H1 (cell line): ENCODE data around the gene MOCS1. TPM values are rescaled to one million over a fixed set of nuclear protein-coding genes. Genes with fewer than 3 reads are reported as not detected.

ENCODE experiments used
- CTCF ChIA-PET: fragments of 300-600 bp; sonication (Branson Sonifier 250); formaldehyde crosslinking; loops from one replicate; lab custom pipeline; 2021; ENCODE audit not compliant: partially characterized antibody; lab: Charles Lee
- POLR2A ChIA-PET: fragments of 300-600 bp; sonication (Branson Sonifier 250); formaldehyde crosslinking; loops from one replicate; lab custom pipeline; 2021; ENCODE audit warnings: inconsistent platforms; ENCODE audit not compliant: partially characterized antibody; lab: Charles Lee
- DNase-seq, 2 experiments: peaks; one replicate each; pipeline versions ENCODE4 v3.0.0 to v3.0.0-alpha.2; 2010 to 2022; ENCODE audit warnings: low spot score in 2 of 2, low read depth in 1 of 2, mixed read lengths in 1 of 2
- FAIRE-seq: peaks from 2 replicates; lab custom pipeline; 2011; peaks lifted over from hg19 to GRCh38; lab: Jason Lieb, UNC
- H2AFZ ChIP-seq: 2 replicates; pipeline ENCODE4 v1.8.1; 2012; ENCODE audit warnings: low read length, inconsistent platforms
- H2AK5ac ChIP-seq: 2 replicates; pipeline ENCODE4 v1.6.1; 2013; ENCODE audit warnings: low read depth, low read length
- H2BK120ac ChIP-seq: replicated peaks from 2 replicates; pipeline ENCODE3; 2013; ENCODE audit warnings: low read depth, low read length, inconsistent platforms
- H2BK12ac ChIP-seq: 2 replicates; pipeline ENCODE4 v1.6.1; 2013; ENCODE audit warnings: low read depth, low read length
- H2BK15ac ChIP-seq: 2 replicates; pipeline ENCODE4 v1.6.1; 2013; ENCODE audit warnings: low read length
- H2BK20ac ChIP-seq: 2 replicates; pipeline ENCODE4 v1.6.1; 2013; ENCODE audit warnings: low read length
- H2BK5ac ChIP-seq: 2 replicates; pipeline ENCODE4 v1.6.1; 2013; ENCODE audit warnings: low read depth, low read length
- H3K14ac ChIP-seq: 2 replicates; pipeline ENCODE4 v1.6.1; 2013; ENCODE audit warnings: inconsistent platforms; ENCODE audit not compliant: insufficient read length
- H3K18ac ChIP-seq: 2 replicates; pipeline ENCODE4 v1.6.1; 2013; ENCODE audit warnings: low read length; ENCODE audit errors: extremely low read depth
- H3K23ac ChIP-seq: 2 replicates; pipeline ENCODE4 v1.6.1; 2013; ENCODE audit warnings: inconsistent platforms; ENCODE audit not compliant: insufficient read length
- H3K23me2 ChIP-seq: 2 replicates; pipeline ENCODE4 v1.6.1; 2013; ENCODE audit warnings: low read depth, low read length
- H3K27ac ChIP-seq: 2 replicates; pipeline ENCODE4 v1.6.1; 2011; ENCODE audit warnings: low read depth, low read length, inconsistent platforms
- H3K27me3 ChIP-seq, 4 experiments: replicated peaks in 1 of 4; 1 replicate in 1 of 4; 2 replicates in 3 of 4; pipeline versions ENCODE4 v1.6.1 to v1.8.1; 2011 to 2013; ENCODE audit warnings: low read length in 3 of 4, mild to moderate bottlenecking in 3 of 4, inconsistent platforms in 2 of 4, mixed read lengths in 2 of 4, moderate library complexity in 1 of 4; ENCODE audit not compliant: control insufficient read depth in 3 of 4, insufficient read depth in 3 of 4; ENCODE audit errors: extremely low read depth in 1 of 4
- H3K36me3 ChIP-seq, 4 experiments: 2 replicates each; pipeline versions ENCODE4 v1.6.1 to v1.8.1; 2011 to 2013; ENCODE audit warnings: mild to moderate bottlenecking in 4 of 4, low read length in 3 of 4, moderate library complexity in 2 of 4, control low read depth in 1 of 4, inconsistent platforms in 1 of 4; ENCODE audit not compliant: insufficient read depth in 4 of 4, control insufficient read depth in 2 of 4
- H3K4ac ChIP-seq: replicated peaks from 2 replicates; pipeline ENCODE3; 2013; ENCODE audit warnings: low read length, low read depth, mixed read lengths, inconsistent platforms; ENCODE audit not compliant: insufficient read length
- H3K4me1 ChIP-seq, 4 experiments: replicated peaks in 1 of 4; 1 replicate in 1 of 4; 2 replicates in 3 of 4; pipeline versions ENCODE4 v1.6.1 to v1.8.1; 2011 to 2013; ENCODE audit warnings: low read length in 3 of 4, inconsistent platforms in 2 of 4, mixed read lengths in 1 of 4; ENCODE audit not compliant: insufficient read depth in 4 of 4, control insufficient read depth in 3 of 4
- H3K4me2 ChIP-seq, 2 experiments: 2 replicates each; pipeline versions ENCODE4 v1.6.1 to v1.8.1; 2011 to 2013; ENCODE audit warnings: low read depth in 2 of 2, low read length in 2 of 2, control low read depth in 1 of 2, inconsistent platforms in 1 of 2, mild to moderate bottlenecking in 1 of 2; ENCODE audit not compliant: insufficient read depth in 1 of 2
- H3K4me3 ChIP-seq, 4 experiments: fragments of 200-600, 300-600 bp in 1 of 4; sonication (generic), shearing (Covaris generic), sonication (Bioruptor Twin) in 1 of 4; 2 replicates each; pipeline versions ENCODE4 v1.5.1 to v1.8.1; 2011 to 2016; ENCODE audit warnings: low read length in 4 of 4, low read depth in 3 of 4, control low read depth in 2 of 4, inconsistent platforms in 2 of 4, mild to moderate bottlenecking in 2 of 4, mixed read lengths in 1 of 4, moderate library complexity in 1 of 4; ENCODE audit not compliant: insufficient read depth in 2 of 4; ENCODE audit errors: extremely low read depth in 1 of 4
- H3K56ac ChIP-seq: replicated peaks from 2 replicates; pipeline ENCODE3; 2013; ENCODE audit warnings: low read depth, mild to moderate bottlenecking, mixed read lengths, low read length, inconsistent platforms; ENCODE audit not compliant: insufficient read length
- H3K79me1 ChIP-seq: 2 replicates; pipeline ENCODE4 v1.6.1; 2013; ENCODE audit warnings: low read depth, low read length, control low read depth
- H3K79me2 ChIP-seq, 2 experiments: 2 replicates each; pipeline versions ENCODE4 v1.6.1 to v1.8.1; 2012 to 2013; ENCODE audit warnings: low read length in 2 of 2, mild to moderate bottlenecking in 2 of 2, inconsistent platforms in 1 of 2; ENCODE audit not compliant: insufficient read depth in 2 of 2, control insufficient read depth in 1 of 2
- H3K9ac ChIP-seq, 4 experiments: replicated peaks in 1 of 4; 1 replicate in 1 of 4; 2 replicates in 3 of 4; pipeline versions ENCODE4 v1.6.1 to v1.8.1; 2011 to 2013; ENCODE audit warnings: low read depth in 3 of 4, low read length in 3 of 4, control low read depth in 2 of 4, mild to moderate bottlenecking in 2 of 4, moderate library complexity in 2 of 4, inconsistent platforms in 1 of 4; ENCODE audit errors: extremely low read depth in 1 of 4
- H3K9me3 ChIP-seq, 2 experiments: 2 replicates each; pipeline versions ENCODE4 v1.6.1 to v1.8.1; 2012 to 2013; ENCODE audit warnings: mild to moderate bottlenecking in 2 of 2, moderate library complexity in 2 of 2, control low read depth in 1 of 2, inconsistent platforms in 1 of 2, low read depth in 1 of 2, low read length in 1 of 2, mixed read lengths in 1 of 2; ENCODE audit not compliant: insufficient read depth in 2 of 2
- H4K20me1 ChIP-seq, 2 experiments: replicated peaks in 1 of 2; 2 replicates each; pipeline versions ENCODE3 to v1.8.1; 2011 to 2013; ENCODE audit warnings: inconsistent platforms in 2 of 2, low read length in 2 of 2, mild to moderate bottlenecking in 1 of 2; ENCODE audit not compliant: insufficient read depth in 2 of 2, control insufficient read depth in 1 of 2
- H4K5ac ChIP-seq: 2 replicates; pipeline ENCODE4 v1.6.1; 2013; ENCODE audit warnings: low read length, low read depth, mixed read lengths, inconsistent platforms; ENCODE audit not compliant: insufficient read length
- H4K8ac ChIP-seq: 2 replicates; pipeline ENCODE4 v1.8.0; 2013; ENCODE audit warnings: mild to moderate bottlenecking, moderate library complexity, low read length, inconsistent platforms; ENCODE audit not compliant: insufficient read depth; ENCODE audit errors: extremely low read depth
- H4K91ac ChIP-seq: replicated peaks from 2 replicates; pipeline ENCODE3; 2013; ENCODE audit warnings: low read length, mixed read lengths, inconsistent platforms; ENCODE audit not compliant: insufficient read length
- CHD2 ChIP-seq: IDR thresholded peaks from 2 replicates; pipeline ENCODE4 v1.6.1; 2012; ENCODE audit warnings: low read length, improper control_type of control experiment
- USF2 ChIP-seq: IDR thresholded peaks from 2 replicates; pipeline ENCODE4 v1.6.1; 2011; ENCODE audit warnings: low read length, improper control_type of control experiment
- WGBS, 2 experiments: shearing (Covaris generic) in 1 of 2; methylation state at CpG; one replicate each; pipeline versions ENCODE4 v1.1.6 to v1.1.7; 2013 to 2015; ENCODE audit warnings: low lambda C conversion rate in 2 of 2, mixed read lengths in 2 of 2, inconsistent platforms in 1 of 2, low coverage in 1 of 2, missing lambda C conversion rate in 1 of 2; ENCODE audit not compliant: insufficient replicate concordance in 2 of 2, insufficient coverage in 1 of 2, insufficient read length in 1 of 2; ENCODE audit errors: extremely low coverage in 1 of 2, missing lambda C conversion rate in 1 of 2; 5-methylcytosine and 5-hydroxymethylcytosine counted together
- polyA plus RNA-seq, 7 experiments: library from polyadenylated mRNA; depleted of rRNA in 3 of 7; stranded (reverse) in 5 of 7; unstranded in 2 of 7; fragments of >200 nt in 5 of 7; fragments of 200-250 nt in 2 of 7; gene quantifications; 1 replicate in 5 of 7; 2 replicates in 1 of 7; 4 replicates in 1 of 7; pipeline versions ENCODE4 v1.2.1 to v1.2.3, GENCODE V29; 2011 to 2013; ENCODE audit warnings: missing spikeins in 2 of 7, mixed read lengths in 2 of 7
- total RNA-seq: library from RNA; stranded (reverse); fragmentation: NEBNext Ultra II Directional; extraction: Animal tissue kit (Norgen Biotek cat#: 25700); gene quantifications from 2 replicates; pipeline ENCODE4 v1.2.1, GENCODE V29; 2021

Gene MOCS1
- total and polyA plus RNA-seq, 2 of the 8 experiments (the other 6 are each of a cell fraction or from before 2014, with no cell fraction given), result 13.4 to 19.7 TPM

- Histone ChIP-seq H3K9ac (no peak overlapping the region), H2BK20ac (no peak overlapping the region), H3K23ac (no peak overlapping the region), H4K5ac (no peak overlapping the region), H4K91ac (no peak overlapping the region), H3K4me1 (peaks cover 5 to 18% (median 9%) of the 10 kb centered on the region in 4 experiments), H3K14ac (no peak overlapping the region)
- 85% methylated on average over 5 of the region's 5 CpGs; no CpG with 5 or more reads in 1 of the 2 experiments for WGBS, 2 experiments
- no peak for FAIRE-seq
- TF ChIP-seq CHD2 (no peak), USF2 (peak; percentile 20; the same call in 1 of the 2 replicates)
- TF ChIP-seq, all 59 proteins: peak for 1
- H2BK120ac ChIP-seq, result no peak overlapping the region
- no peaks in the 10 kb centered on the region for H4K20me1 ChIP-seq
- no peak overlapping the region; the same call in 1 of the 2 replicates for H2BK15ac ChIP-seq
- ChIA-PET CTCF (no interaction called here), POLR2A (interaction anchor here (1.4 kb wide), 1 partner anchor 16 kb away, joined by 4 read pairs; no protein-coding TSS in a partner anchor)
- no peaks in the 10 kb centered on the region for H3K79me1 ChIP-seq
- H2BK12ac ChIP-seq, result 0 out of 2 replicates have a peak overlapping the region, but pooled peaks have one; percentile 1
- H3K27me3 ChIP-seq, result no peaks in the 10 kb centered on the region; a peak in 1 of 7 replicates
- H3K79me2 ChIP-seq, result no peaks in the 10 kb centered on the region
- H3K56ac ChIP-seq, result no peak overlapping the region
- no peak overlapping the region for H3K4me3 ChIP-seq
- no peak for DNase-seq
- H2AFZ ChIP-seq, result peak overlapping the region; percentile 24; the same call in 1 of the 2 replicates
- H3K27ac ChIP-seq, result no peak overlapping the region
- H3K4me2 ChIP-seq, result peak overlapping the region in 1 of 2 experiments; percentile 8; a peak in 2 of 4 replicates
- H3K9me3 ChIP-seq, result no peaks in the 10 kb centered on the region
- no peak overlapping the region for H2BK5ac ChIP-seq
- H3K23me2 ChIP-seq, result no peaks in the 10 kb centered on the region
- H2AK5ac ChIP-seq, result no peak overlapping the region
- no peak overlapping the region for H4K8ac ChIP-seq
- no peaks in the 10 kb centered on the region for H3K36me3 ChIP-seq
- no peak overlapping the region for H3K4ac ChIP-seq
- H3K18ac ChIP-seq, result peak overlapping the region; percentile 36
Measured at GRCh38 chr6:39948199-39948791, 14.0 kb upstream of the MOCS1 start.
